Neural progenitor cell (in vitro differentiated cells): ENCODE measurements around the gene USP33. TPM values are rescaled to one million over a fixed set of nuclear protein-coding genes. Genes with fewer than 3 reads are reported as not detected.

ENCODE experiments used
- DNase-seq: peaks from one replicate; pipeline ENCODE4 v3.0.0-alpha.2; 2016; ENCODE audit warnings: low spot score
- H2AFZ ChIP-seq: fragments of 200-600 bp; sonication (generic); replicated peaks from 2 replicates; pipeline ENCODE4 v1.6.1; 2016; ENCODE audit warnings: antibody characterized with exemption
- H3F3A ChIP-seq: fragments of 200-600 bp; sonication (generic); 2 replicates; pipeline ENCODE4 v1.6.1; 2016; ENCODE audit warnings: antibody characterized with exemption, low read depth
- H3K27ac ChIP-seq: fragments of 200-600 bp; sonication (generic); 2 replicates; pipeline ENCODE4 v1.5.1; 2016; ENCODE audit warnings: mild to moderate bottlenecking
- H3K27me3 ChIP-seq: fragments of 200-600 bp; sonication (generic); 2 replicates; pipeline ENCODE4 v1.6.1; 2016; ENCODE audit warnings: mild to moderate bottlenecking, moderate library complexity
- H3K36me3 ChIP-seq: fragments of 200-600 bp; sonication (generic); 2 replicates; pipeline ENCODE4 v1.5.1; 2016
- H3K4me1 ChIP-seq: fragments of 200-600 bp; sonication (generic); 2 replicates; pipeline ENCODE4 v1.6.1; 2016; ENCODE audit warnings: mixed run types
- H3K4me2 ChIP-seq: fragments of 200-600 bp; sonication (generic); 2 replicates; pipeline ENCODE4 v1.6.1; 2016
- H3K4me3 ChIP-seq: fragments of 200-600 bp; sonication (generic); 2 replicates; pipeline ENCODE4 v1.5.1; 2016
- H3K79me2 ChIP-seq: fragments of 200-600 bp; sonication (generic); 2 replicates; pipeline ENCODE4 v1.6.1; 2016; ENCODE audit warnings: low read depth
- H3K9ac ChIP-seq: fragments of 200-600 bp; sonication (generic); 2 replicates; pipeline ENCODE4 v1.6.1; 2016
- H3K9me3 ChIP-seq: fragments of 200-600 bp; sonication (generic); 2 replicates; pipeline ENCODE4 v1.5.1; 2016; ENCODE audit warnings: low read depth
- H4K20me1 ChIP-seq: fragments of 200-600 bp; sonication (generic); 2 replicates; pipeline ENCODE4 v1.6.1; 2016; ENCODE audit warnings: low read depth
- H3K27ac Mint-ChIP-seq: 3 replicates; pipeline ENCODE4 v1.8.0; 2021; ENCODE audit warnings: mixed read lengths
- H3K27me3 Mint-ChIP-seq: 2 replicates; pipeline ENCODE4 v1.8.0; 2022; ENCODE audit warnings: low read depth, mild to moderate bottlenecking, inconsistent platforms, moderate library complexity, mixed read lengths; ENCODE audit not compliant: insufficient read depth
- H3K36me3 Mint-ChIP-seq: 3 replicates; pipeline ENCODE4 v1.8.0; 2021; ENCODE audit warnings: mixed read lengths
- H3K4me1 Mint-ChIP-seq: 3 replicates; pipeline ENCODE4 v1.8.0; 2021; ENCODE audit warnings: mixed read lengths
- H3K4me3 Mint-ChIP-seq: 3 replicates; pipeline ENCODE4 v1.8.0; 2021; ENCODE audit warnings: mild to moderate bottlenecking, moderate library complexity, mixed read lengths
- H3K9me3 Mint-ChIP-seq: 3 replicates; pipeline ENCODE4 v1.8.0; 2020; ENCODE audit warnings: mixed read lengths
- EZH2 ChIP-seq: fragments of 200-600 bp; sonication (generic); IDR thresholded peaks from 2 replicates; pipeline ENCODE4 v1.6.1; 2017; ENCODE audit warnings: antibody characterized with exemption, mild to moderate bottlenecking, moderate library complexity
- EZH2phosphoT487 ChIP-seq: fragments of 200-600 bp; sonication (generic); IDR thresholded peaks from 2 replicates; pipeline ENCODE4 v1.6.1; 2017; ENCODE audit warnings: antibody characterized with exemption
- total RNA-seq: library from RNA; depleted of rRNA; stranded (reverse); fragments of >200 nt; gene quantifications from 2 replicates; pipeline ENCODE4 v1.2.3, GENCODE V29; 2015; ENCODE audit warnings: low replicate concordance
- TF ChIP-seq, protein P1 (sequence below): fragments of 200-600 bp; sonication (generic); IDR thresholded peaks from 2 replicates; pipeline ENCODE4 v1.5.1; 2017; ENCODE audit warnings: antibody characterized with exemption, mild to moderate bottlenecking

Gene USP33
- total RNA-seq: 88.8 and 132 TPM in 2 replicates

DNA sequence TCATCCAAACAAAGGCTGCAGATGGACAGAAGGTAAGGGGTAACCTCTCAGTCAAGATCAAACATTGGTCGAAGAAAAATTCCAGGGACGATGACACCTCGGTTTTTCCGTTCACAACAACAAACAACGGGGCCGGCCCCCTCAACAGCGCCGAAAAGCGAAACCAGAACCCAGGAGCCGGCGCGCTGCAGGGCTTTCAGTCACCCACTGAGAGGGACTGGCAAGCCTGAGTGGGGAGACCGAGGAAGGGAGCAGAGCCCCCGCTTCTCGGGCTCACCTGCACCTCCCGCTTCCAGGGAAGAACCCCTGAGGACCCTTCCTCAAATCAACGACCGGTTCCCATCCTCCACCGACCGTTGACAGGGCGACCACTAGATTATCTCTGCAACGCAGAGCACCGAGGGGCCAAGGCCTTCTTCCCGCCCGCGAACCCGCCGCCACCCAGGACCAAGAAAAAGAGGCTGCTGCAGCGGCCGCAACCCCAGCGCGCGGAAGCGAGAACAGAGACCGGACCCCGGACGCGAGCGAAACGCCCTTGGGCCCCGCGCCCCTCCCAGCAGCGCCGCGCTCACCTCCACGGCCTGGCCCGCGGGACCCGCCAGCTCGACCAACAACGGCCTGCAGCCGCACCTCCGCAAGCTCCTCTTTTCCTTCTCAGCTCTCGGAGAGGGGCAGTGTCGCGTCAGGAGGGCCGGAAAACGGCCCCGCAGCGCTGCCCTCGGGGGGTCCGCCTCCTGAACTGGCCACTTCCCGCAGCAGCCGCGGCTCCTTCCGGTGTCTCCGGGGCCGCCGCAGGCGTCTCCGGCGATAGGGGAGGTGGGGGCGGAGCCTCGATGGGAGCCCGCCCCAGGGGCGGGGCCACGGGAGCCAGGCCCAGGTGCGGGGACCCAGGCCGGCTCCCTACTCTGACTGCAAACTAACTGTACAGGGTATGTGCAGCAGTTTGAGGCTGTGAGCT lies at the start of gene USP33:
Gene USP33, minus strand, starts transcription at position 782 of the 958 bp plus-strand sequence. CDS start 18,155 bp downstream, outside the sequence.
- no peaks in the 10 kb centered on the region for H3K27me3 ChIP-seq
- H3K36me3 ChIP-seq: no peaks in the 10 kb centered on the region
- Mint-ChIP-seq H3K4me1 (peaks cover 13% of the 10 kb centered on the region), H3K27me3 (no peaks in the 10 kb centered on the region), H3K36me3 (no peaks in the 10 kb centered on the region), H3K4me3 (peak within 1 kb of the TSS; percentile 96), H3K27ac (peak within 1 kb of the TSS; percentile 80), H3K9me3 (no peaks in the 10 kb centered on the region)
- peaks cover 18% of the 10 kb centered on the region for H3F3A ChIP-seq
- H3K4me2 ChIP-seq: peak within 1 kb of the TSS; percentile 78
- H3K9me3 ChIP-seq: no peaks in the 10 kb centered on the region
- H3K9ac ChIP-seq: peak within 1 kb of the TSS; percentile 67
- DNase-seq: peak; percentile 93
- H3K79me2 ChIP-seq: peaks cover 50% of the 10 kb centered on the region
- H4K20me1 ChIP-seq: peaks cover 42% of the 10 kb centered on the region
- H2AFZ ChIP-seq: peak within 1 kb of the TSS; percentile 79
- H3K27ac ChIP-seq: peak within 1 kb of the TSS; percentile 87
- TF ChIP-seq, protein P1, sequence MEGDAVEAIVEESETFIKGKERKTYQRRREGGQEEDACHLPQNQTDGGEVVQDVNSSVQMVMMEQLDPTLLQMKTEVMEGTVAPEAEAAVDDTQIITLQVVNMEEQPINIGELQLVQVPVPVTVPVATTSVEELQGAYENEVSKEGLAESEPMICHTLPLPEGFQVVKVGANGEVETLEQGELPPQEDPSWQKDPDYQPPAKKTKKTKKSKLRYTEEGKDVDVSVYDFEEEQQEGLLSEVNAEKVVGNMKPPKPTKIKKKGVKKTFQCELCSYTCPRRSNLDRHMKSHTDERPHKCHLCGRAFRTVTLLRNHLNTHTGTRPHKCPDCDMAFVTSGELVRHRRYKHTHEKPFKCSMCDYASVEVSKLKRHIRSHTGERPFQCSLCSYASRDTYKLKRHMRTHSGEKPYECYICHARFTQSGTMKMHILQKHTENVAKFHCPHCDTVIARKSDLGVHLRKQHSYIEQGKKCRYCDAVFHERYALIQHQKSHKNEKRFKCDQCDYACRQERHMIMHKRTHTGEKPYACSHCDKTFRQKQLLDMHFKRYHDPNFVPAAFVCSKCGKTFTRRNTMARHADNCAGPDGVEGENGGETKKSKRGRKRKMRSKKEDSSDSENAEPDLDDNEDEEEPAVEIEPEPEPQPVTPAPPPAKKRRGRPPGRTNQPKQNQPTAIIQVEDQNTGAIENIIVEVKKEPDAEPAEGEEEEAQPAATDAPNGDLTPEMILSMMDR: no peak
- no peak for TF ChIP-seq EZH2phosphoT487
- peak; percentile 14 for TF ChIP-seq EZH2
- H3K4me1 ChIP-seq: peaks cover 6% of the 10 kb centered on the region
- peak within 1 kb of the TSS; percentile 95 for H3K4me3 ChIP-seq

DNA sequence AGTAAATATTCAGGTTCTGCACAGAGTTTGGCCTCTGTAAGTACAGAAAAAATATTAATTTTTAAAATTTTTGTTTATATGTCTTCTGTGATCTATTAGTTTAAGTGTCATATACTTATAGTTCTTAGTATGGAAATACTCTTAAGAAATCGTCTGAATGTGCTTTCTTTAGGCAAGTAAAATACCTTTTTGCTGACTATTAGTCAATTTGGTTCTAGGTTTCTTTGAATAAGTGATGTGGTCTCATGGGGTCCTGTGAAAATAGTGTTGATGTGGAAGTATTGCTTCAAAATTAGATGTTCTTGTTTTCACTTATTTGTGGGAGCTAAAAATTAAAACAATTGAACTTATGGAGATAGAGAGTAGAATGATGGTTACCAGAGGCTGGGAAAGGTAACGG lies 43.7 kb upstream of the USP33 start:
- H3K4me1 Mint-ChIP-seq: no peaks in the 10 kb centered on the region

DNA sequence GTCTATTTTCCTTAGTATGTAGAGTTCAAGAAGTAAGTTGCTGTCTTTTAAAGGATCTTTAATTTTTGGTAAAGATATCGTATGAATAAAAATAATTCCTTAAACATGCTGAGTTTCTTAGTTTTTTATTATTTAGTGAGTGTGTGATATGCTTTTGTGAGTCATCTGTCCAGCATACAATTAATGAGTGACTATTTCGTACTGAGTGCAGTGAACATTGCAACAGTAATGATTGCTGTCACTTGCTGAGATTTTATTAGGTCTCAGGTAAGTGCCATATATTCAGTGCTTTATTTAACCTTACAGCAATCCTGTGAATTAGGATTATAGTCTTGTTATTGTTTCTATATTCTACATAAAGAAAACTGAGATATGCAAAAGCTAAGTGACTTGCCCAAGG lies 42.4 kb upstream of the USP33 start:
- Histone ChIP-seq H3K36me3 (no peaks in the 10 kb centered on the region), H3K79me2 (no peaks in the 10 kb centered on the region), H3K4me3 (no peak overlapping the region), H3K9me3 (no peaks in the 10 kb centered on the region), H3K27ac (no peak overlapping the region), H3K27me3 (no peaks in the 10 kb centered on the region), H3K4me2 (no peak overlapping the region), H3K4me1 (no peaks in the 10 kb centered on the region), H3F3A (no peaks in the 10 kb centered on the region), H2AFZ (no peak overlapping the region), H3K9ac (no peak overlapping the region), H4K20me1 (peaks cover 11% of the 10 kb centered on the region)
- Mint-ChIP-seq H3K4me1 (no peaks in the 10 kb centered on the region), H3K9me3 (no peaks in the 10 kb centered on the region), H3K27me3 (peaks cover 2% of the 10 kb centered on the region), H3K36me3 (peaks cover 7% of the 10 kb centered on the region), H3K27ac (no peak overlapping the region), H3K4me3 (no peak overlapping the region)
- DNase-seq: no peak
- TF ChIP-seq EZH2 (no peak), EZH2phosphoT487 (no peak)
- TF ChIP-seq, protein P1: no peak

More for the DNA sequence above, 43.7 kb upstream of the USP33 start:
- no peak for DNase-seq
- TF ChIP-seq, protein P1: no peak
- TF ChIP-seq EZH2: no peak
- no peak for TF ChIP-seq EZH2phosphoT487
- Histone ChIP-seq H3K27me3 (no peaks in the 10 kb centered on the region), H3K4me3 (no peak overlapping the region), H3K4me1 (no peaks in the 10 kb centered on the region), H3K9me3 (no peaks in the 10 kb centered on the region), H3K9ac (no peak overlapping the region), H3K27ac (no peak overlapping the region), H4K20me1 (peaks cover 11% of the 10 kb centered on the region), H3F3A (no peaks in the 10 kb centered on the region), H3K4me2 (no peak overlapping the region), H3K36me3 (no peaks in the 10 kb centered on the region), H3K79me2 (no peaks in the 10 kb centered on the region), H2AFZ (no peak overlapping the region)
- Mint-ChIP-seq H3K27me3 (peaks cover 2% of the 10 kb centered on the region), H3K36me3 (peaks cover 7% of the 10 kb centered on the region), H3K9me3 (no peaks in the 10 kb centered on the region), H3K4me3 (no peak overlapping the region), H3K27ac (no peak overlapping the region)
